Stimulated activated CD4-positive, alpha-beta T cell treated with anti-CD3 and anti-CD28 coated beads, Interleukin-4, amount 100 ng/mL, for 1 hour (primary cell): ENCODE results near the gene NOC3L.
"Not testable (repeated sequence)": the region's sequence is repeated elsewhere in the genome, so short reads cannot be mapped to it uniquely, and the experiment has no call there.

Experiments used
- DNase-seq: peaks from one replicate; pipeline ENCODE4 v3.0.0-alpha.2; 2020

NOC3L gene, protein sequence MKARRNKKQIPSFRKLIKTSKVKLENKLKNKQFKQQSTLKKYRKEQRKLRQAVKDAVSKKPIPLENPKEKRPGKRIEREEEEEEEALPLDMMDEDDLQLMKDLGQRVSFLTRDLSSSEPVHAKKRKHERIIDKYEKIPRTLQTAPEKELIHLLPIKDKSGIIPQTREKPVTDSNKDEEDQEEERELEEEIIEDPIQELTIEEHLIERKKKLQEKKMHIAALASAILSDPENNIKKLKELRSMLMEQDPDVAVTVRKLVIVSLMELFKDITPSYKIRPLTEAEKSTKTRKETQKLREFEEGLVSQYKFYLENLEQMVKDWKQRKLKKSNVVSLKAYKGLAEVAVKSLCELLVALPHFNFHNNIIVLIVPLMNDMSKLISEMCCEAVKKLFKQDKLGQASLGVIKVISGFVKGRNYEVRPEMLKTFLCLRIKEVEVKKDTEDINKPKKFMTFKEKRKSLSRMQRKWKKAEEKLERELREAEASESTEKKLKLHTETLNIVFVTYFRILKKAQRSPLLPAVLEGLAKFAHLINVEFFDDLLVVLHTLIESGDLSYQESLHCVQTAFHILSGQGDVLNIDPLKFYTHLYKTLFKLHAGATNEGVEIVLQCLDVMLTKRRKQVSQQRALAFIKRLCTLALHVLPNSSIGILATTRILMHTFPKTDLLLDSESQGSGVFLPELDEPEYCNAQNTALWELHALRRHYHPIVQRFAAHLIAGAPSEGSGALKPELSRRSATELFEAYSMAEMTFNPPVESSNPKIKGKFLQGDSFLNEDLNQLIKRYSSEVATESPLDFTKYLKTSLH

GRCh38 chr10:94362360-94363250, at the start of gene NOC3L:
TSS of gene NOC3L (minus strand) at chr10:94362939. CDS start at chr10:94362838, 101 bp downstream.
- DNase-seq: peak; percentile 98

GRCh38 chr10:94412449-94412848, 49.7 kb upstream of the NOC3L start:
- DNase-seq: no peak

GRCh38 chr10:94411304-94411703, 48.6 kb upstream of the NOC3L start:
- no peak for DNase-seq

DNA sequence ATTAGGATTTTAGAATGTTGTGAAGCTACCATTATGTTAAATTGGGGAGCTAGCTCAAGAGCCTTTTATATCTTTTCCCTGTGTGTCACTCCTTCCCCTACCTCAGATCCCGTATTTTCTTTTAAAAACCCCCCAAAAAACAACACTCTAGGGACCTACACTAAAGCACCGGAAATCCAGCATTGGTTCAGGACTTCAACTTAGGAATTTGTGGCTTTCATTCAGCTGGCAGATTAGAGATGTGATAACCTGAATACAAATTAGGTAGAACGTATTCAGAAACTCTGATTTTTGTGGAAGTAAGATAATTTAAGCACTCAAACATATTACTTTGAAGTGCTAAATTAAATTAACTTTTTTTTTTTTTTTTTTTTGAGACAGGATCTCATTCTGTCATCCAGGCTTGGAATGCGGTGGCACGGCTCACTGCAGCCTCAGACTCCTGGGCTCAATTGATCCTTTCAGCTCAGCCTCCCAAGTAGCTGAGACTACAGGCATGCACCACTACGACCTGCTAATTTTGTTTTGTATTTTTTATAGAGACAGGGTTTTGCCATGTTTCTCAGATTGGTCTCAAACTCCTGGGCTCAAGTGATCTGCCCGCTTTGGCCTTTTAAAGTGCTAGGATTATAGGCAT, 46.4 kb upstream of the NOC3L start:
- DNase-seq: no peak

DNA sequence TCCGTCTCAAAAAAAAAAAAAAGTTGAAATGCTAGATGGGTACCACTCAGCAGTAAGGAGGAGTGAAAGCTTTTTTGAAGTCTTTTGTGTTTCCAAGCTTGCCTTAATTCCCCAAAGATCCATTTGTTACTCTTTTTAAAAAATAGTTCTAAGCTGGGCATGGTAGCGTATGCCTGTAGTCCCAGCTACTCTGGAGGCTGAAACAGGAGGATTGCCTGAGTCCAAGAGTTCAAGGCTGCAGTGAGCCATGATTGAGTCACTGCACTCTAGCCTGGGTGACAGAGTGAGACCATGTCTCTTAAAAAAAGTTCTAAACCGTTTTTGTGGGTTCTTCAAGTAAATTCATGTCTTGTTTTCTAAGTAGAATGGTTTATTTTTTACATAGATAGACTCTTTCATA, 44.9 kb upstream of the NOC3L start:
- DNase-seq: no peak

GRCh38 chr10:94405406-94405805, 42.7 kb upstream of the NOC3L start:
- no peak for DNase-seq

DNA sequence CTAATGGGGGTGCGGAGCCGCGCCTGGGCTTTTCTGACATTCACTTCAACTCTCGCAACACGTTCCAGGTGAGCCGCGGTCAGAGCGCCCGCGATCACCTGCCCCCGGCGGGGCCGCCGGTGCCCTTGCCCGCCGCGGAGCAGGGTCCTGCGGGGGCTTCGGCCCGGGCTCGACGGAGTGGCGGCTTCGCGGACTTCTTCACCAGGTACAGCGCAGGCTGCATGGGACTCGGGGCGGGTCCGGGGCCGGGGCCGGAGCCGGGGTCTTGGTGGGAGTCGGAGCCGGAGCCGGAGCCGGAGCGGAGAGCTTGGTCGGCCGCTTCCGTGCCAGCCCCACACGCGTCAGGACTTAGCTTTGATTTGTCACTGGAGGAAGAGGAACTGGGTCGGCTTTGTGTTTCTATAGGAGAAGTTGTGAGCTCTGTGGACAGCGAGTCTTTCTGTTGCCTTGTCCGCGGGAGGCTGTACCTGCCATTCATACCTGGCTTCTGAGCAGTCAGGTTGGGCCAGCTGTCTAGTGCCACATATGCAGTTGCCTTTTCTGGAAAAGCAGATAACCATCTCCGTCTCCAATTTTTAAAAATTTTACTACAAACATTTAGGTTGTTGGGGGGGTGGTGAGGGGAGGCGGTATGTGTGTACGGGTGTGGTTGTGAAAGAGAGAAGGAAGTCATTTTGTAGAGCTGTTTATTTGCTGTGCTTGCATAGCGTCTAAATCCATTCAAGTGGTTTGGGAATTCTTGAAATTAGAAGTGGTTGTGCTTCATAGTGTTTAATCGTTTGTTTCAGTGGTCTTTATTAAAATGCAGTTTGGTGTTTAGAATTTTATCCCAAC, 40.9 kb upstream of the NOC3L start:
- peak; percentile 5 for DNase-seq

- peak; percentile 5 for DNase-seq
These were observed 40.2 kb upstream of the NOC3L start for GRCh38 chr10:94402843-94403379.

- peak; percentile 32 for DNase-seq
These were observed 39.6 kb upstream of the NOC3L start, which contains the start of gene TBC1D12 for GRCh38 chr10:94402204-94402842. TSS of gene TBC1D12 (plus strand) at chr10:94402541. CDS start at chr10:94402614, 73 bp downstream.

- no peak for DNase-seq
These were observed 36.0 kb upstream of the NOC3L start for GRCh38 chr10:94398762-94399161.

- DNase-seq: no peak
These were observed 35.0 kb upstream of the NOC3L start for GRCh38 chr10:94397549-94398370.

DNA sequence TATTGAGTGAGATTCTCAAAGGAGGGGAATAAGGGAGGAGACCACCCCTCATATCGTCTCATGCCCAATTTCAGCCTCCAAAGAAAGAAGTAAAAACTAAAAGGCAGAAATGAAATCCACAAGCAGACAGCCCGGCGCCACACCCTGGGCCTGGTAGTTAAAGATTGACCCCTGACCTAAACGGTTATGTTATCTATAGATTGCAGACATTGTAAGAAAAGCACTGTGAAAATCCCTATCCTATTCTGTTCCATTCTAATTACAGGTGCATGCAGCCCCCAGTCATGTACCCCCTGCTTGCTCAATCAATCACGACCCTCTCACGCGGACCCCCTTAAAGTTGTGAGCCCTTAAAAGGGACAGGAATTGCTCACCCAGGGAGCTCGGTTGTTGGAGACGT, 29.4 kb upstream of the NOC3L start:
- DNase-seq: not testable (repeated sequence)

DNA sequence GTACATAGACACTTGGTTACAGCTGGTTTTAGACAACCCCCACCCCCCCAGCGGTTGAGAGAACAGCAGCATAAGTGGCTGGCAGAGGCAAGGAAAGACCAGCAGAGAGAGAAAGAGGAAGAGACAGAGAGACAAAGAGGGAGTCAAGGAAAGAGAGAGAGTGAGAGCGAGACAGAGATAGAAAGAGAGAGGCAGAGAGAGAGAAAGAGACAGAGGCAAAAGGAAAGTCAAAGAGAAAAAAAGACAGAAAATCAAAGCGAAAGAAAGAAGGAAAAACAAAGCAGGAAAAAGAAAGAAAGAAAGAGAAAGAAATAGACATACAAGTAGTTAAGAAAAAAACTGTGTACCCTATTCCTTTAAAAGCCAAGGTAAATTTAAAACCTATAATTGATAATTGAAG, 23.0 kb upstream of the NOC3L start:
- not testable (repeated sequence) for DNase-seq

- no peak for DNase-seq
These were observed 20.8 kb upstream of the NOC3L start for GRCh38 chr10:94383530-94383929.

DNA sequence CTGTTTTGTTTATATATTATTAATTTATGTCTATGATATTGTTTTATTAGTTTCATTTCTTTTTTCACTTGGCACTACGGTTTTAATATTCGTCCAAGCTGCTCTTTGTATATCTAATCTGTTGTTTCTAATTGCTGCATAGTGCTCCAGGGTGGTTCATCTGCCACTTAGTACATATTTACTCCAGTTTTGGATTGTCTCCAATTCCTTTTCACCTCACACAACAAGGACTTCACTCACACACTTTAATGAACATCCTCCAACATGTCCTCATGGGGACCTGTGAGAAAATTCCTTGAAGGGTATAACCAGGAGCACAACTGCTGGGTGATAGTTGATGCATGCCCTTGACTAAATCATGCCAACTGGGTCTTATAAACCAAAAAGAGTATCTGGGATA, 14.1 kb upstream of the NOC3L start:
- no peak for DNase-seq

GRCh38 chr10:94375374-94375773, 12.6 kb upstream of the NOC3L start:
- DNase-seq: no peak

GRCh38 chr10:94370501-94370900, 7.8 kb upstream of the NOC3L start:
- DNase-seq: no peak

- DNase-seq: no peak
These were observed 3.6 kb upstream of the NOC3L start for GRCh38 chr10:94366382-94366781.

- no peak for DNase-seq
These were observed 1.7 kb upstream of the NOC3L start for GRCh38 chr10:94364482-94364881.

- DNase-seq: no peak
These were observed 469 bp upstream of the NOC3L start for GRCh38 chr10:94363251-94363565.
